GM12874 (cell line): Measurements from ENCODE around the gene RBM20.

ENCODE experiments used
- CTCF ChIP-seq: IDR thresholded peaks from 2 replicates; pipeline ENCODE4 v1.5.1; 2011; ENCODE audit warnings: low read depth, mild to moderate bottlenecking, control low read depth, low read length, moderate library complexity; ENCODE audit not compliant: insufficient read depth

Gene RBM20

GRCh38 chr10:110656612-110657011 is 12.5 kb downstream of the RBM20 start:
- TF ChIP-seq CTCF = no peak

- no peak for TF ChIP-seq CTCF
Measured at GRCh38 chr10:110657973-110658691, 14.0 kb downstream of the RBM20 start.

GRCh38 chr10:110659558-110659957 is 15.4 kb downstream of the RBM20 start:
- no peak for TF ChIP-seq CTCF

GRCh38 chr10:110661292-110661691 is 17.2 kb downstream of the RBM20 start:
- no peak for TF ChIP-seq CTCF

- no peak for TF ChIP-seq CTCF
Measured at GRCh38 chr10:110664483-110665420, 20.6 kb downstream of the RBM20 start.

- no peak for TF ChIP-seq CTCF
Measured at GRCh38 chr10:110666673-110667072, 22.5 kb downstream of the RBM20 start.

- no peak for TF ChIP-seq CTCF
Measured at GRCh38 chr10:110667620-110668343, 23.6 kb downstream of the RBM20 start.
